ENCODE data around the gene CYP2E1. TPM values are rescaled to one million over a fixed set of nuclear protein-coding genes. Genes with fewer than 3 reads are reported as not detected.
"Not testable (repeated sequence)": the region's sequence is repeated elsewhere in the genome, so short reads cannot be mapped to it uniquely, and the experiment has no call there.

The CYP2E1 gene
- total RNA-seq, result not detected

DNA sequence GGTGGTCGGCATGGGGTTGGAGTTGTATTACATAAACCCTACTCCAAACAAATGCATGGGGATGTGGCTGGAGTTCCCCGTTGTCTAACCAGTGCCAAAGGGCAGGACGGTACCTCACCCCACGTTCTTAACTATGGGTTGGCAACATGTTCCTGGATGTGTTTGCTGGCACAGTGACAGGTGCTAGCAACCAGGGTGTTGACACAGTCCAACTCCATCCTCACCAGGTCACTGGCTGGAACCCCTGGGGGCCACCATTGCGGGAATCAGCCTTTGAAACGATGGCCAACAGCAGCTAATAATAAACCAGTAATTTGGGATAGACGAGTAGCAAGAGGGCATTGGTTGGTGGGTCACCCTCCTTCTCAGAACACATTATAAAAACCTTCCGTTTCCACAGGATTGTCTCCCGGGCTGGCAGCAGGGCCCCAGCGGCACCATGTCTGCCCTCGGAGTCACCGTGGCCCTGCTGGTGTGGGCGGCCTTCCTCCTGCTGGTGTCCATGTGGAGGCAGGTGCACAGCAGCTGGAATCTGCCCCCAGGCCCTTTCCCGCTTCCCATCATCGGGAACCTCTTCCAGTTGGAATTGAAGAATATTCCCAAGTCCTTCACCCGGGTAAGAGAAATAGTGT, at the start of gene CYP2E1:
TSS of gene CYP2E1 (plus strand) at position 407 of the 632 bp plus-strand sequence. CDS start at position 440, 33 bp downstream.
- peaks cover 14% of the 10 kb centered on the region for H3K4me1 Mint-ChIP-seq
- H3K36me3 Mint-ChIP-seq, result no peaks in the 10 kb centered on the region
- H3K27me3 Mint-ChIP-seq, result peaks cover 75% of the 10 kb centered on the region
- peak within 1 kb of the TSS; percentile 10 for H3K4me3 Mint-ChIP-seq
- DNase-seq, result no peak
- no peak within 1 kb of the TSS for H3K27ac Mint-ChIP-seq
- H3K9me3 Mint-ChIP-seq, result peaks cover 10% of the 10 kb centered on the region

DNA sequence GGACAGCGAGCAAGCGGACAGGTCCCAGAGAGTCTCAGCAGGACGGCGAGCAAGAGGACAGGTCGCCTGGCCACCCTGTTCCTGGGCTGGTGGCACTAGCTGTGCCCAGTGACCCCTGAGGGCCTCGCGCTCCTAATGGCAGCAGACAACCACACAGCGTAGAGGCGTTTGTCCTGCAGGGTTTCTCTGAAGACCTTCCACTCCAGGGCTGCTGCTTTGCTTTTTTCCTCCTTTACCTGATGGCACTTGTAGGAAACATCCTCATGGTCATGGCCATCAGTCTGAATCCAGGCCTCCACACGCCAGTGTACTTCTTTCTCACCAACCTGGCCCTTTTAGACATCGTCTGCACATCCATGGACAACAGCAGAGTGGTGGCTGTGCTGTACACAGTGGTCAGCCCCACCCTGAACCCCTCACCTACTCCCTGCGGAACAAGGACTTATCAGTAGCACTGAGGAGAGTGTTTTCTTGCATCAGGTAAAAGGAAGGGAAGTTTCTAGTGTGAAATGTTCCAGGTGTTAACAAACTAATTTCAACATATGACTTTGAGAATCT, 46.0 kb upstream of the CYP2E1 start:
- no peak overlapping the region for H3K4me3 Mint-ChIP-seq
- peaks cover 6% of the 10 kb centered on the region for H3K36me3 Mint-ChIP-seq

DNA sequence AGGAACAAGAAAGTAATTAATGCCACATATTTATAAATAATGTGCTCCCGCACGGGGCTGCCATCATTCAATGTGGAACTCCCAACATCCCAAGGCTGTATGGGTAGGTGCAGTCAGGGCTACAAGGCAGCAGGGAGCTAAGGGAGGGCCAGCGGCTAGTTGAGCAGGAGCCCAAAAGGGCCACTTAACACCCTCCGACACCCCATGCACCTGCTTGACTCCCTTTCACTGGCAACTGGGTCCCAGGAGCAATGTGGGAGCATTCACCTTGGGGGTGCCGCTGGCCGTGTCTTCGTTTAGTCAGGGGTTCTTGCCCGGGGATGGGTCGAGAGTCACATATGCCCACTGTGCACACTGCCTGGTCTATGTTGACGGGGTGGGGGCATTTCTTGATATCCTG, 45.5 kb upstream of the CYP2E1 start:
- Mint-ChIP-seq H3K27me3 (no peaks in the 10 kb centered on the region), H3K4me3 (no peak overlapping the region), H3K4me1 (no peaks in the 10 kb centered on the region), H3K9me3 (peaks cover 28% of the 10 kb centered on the region), H3K36me3 (peaks cover 11% of the 10 kb centered on the region), H3K27ac (no peak overlapping the region)
- DNase-seq, result no peak

More for the DNA sequence above, 46.0 kb upstream of the CYP2E1 start:
- DNase-seq, result no peak
- H3K4me1 Mint-ChIP-seq, result no peaks in the 10 kb centered on the region
- no peaks in the 10 kb centered on the region for H3K27me3 Mint-ChIP-seq
- no peak overlapping the region for H3K27ac Mint-ChIP-seq
- H3K9me3 Mint-ChIP-seq, result peaks cover 25% of the 10 kb centered on the region

DNA sequence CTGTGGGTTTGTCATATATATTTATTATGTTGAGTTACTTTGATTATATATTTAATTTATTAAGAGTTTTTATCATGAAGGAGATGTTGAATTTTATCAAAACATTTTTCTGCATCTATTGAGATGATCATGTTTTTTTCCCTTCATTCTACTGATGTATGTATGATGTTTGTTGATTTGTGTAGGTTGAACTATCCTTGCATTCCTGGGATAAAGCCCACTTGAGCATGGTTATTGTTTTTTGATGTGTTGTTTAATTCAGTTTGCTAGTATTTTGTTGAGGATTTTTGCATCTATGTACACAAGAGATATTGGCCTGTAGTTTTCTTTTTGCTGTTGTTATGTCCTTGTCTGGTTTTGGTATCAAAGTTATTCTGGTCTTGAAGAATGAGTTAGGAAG, 42.3 kb upstream of the CYP2E1 start:
- no peak overlapping the region for H3K4me3 Mint-ChIP-seq
- DNase-seq, result no peak
- H3K36me3 Mint-ChIP-seq, result peaks cover 15% of the 10 kb centered on the region
- peaks cover under 1% of the 10 kb centered on the region for H3K4me1 Mint-ChIP-seq
- peaks cover 40% of the 10 kb centered on the region for H3K9me3 Mint-ChIP-seq
- no peaks in the 10 kb centered on the region for H3K27me3 Mint-ChIP-seq
- H3K27ac Mint-ChIP-seq, result no peak overlapping the region

DNA sequence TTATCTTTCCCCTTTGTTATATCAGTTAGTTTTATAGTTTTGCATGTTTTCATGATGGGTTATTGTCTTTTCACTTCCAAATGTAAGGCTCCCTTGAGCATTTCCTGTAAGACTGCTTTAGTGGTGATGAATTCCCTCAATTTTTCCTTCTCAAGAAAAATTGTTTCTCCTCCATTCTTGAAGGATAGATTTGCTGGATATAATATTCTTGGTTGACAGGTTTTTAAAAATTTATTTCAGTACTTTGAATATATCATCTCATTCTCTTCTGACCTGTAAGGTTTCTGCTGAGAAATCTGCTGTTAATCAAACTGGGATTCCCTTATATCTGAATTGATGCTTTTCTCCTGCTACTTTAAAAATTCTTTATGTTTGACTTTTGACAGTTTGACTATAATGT, 40.1 kb upstream of the CYP2E1 start:
- peaks cover 20% of the 10 kb centered on the region for H3K36me3 Mint-ChIP-seq
- peaks cover 9% of the 10 kb centered on the region for H3K4me1 Mint-ChIP-seq
- no peak overlapping the region for H3K27ac Mint-ChIP-seq
- no peak for DNase-seq
- H3K9me3 Mint-ChIP-seq, result peaks cover 44% of the 10 kb centered on the region
- H3K4me3 Mint-ChIP-seq, result no peak overlapping the region
- no peaks in the 10 kb centered on the region for H3K27me3 Mint-ChIP-seq

DNA sequence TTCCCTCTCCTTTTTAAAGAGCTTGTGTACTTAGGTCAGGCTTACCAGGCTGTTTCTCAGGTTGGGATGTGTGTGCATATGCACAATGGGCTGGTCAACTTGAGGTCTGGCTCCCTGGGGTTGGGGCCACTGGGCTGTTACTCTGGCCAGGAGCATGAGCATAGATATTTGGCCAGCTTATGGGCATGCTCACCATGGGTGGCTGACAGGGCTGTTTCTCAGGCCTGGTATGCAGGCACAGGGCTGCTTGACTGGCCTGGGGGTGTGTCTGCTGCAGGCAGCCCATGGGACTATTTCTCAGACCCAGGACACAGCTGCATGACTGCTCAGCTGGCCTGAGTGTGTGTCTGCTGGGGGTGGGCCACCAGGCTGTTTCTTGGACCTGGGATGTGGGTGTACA, 38.8 kb upstream of the CYP2E1 start:
- H3K9me3 Mint-ChIP-seq, result peaks cover 38% of the 10 kb centered on the region
- H3K4me1 Mint-ChIP-seq, result peaks cover 9% of the 10 kb centered on the region
- H3K4me3 Mint-ChIP-seq, result no peak overlapping the region

DNA sequence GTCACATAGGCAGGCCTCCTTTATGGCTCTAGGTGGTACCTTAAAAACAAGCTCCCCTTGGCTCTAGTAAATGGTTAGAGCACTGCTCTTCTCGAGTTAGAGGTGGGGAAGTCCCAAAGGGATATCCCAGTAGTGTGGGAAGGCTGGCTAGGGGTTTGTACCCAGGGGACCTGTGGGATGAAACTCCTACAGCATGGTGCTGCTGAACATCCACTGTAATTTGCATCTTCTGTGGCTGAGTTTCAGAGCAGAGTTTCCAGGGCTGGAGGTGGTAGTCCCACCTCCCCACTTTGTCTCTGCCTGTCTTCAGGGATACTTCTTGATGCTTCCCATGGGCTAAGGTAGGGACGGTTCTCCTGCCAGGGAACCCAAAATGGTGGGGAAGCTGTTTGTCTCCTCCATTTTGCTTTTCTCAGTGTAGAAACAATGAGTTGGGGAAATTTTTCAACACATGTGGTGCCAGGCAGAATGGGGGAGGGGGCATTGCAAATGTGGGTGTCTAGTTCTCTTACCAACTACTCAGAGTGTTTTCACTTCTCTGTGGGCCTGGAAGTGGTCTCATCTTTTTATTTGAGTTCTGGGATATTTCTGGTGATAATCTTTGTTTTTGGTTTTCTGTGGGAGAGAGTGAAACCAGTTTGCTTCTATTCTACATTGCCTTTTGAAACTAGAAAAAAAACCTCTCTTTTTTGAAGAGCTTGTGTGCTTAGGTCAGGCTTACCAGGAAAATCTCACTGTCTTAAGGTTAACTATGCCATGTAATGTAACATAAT, 37.2 kb upstream of the CYP2E1 start:
- Mint-ChIP-seq H3K27me3 (no peaks in the 10 kb centered on the region), H3K27ac (peak overlapping the region; percentile 20), H3K4me3 (no peak overlapping the region), H3K9me3 (peaks cover 29% of the 10 kb centered on the region), H3K36me3 (peaks cover 20% of the 10 kb centered on the region), H3K4me1 (peaks cover 9% of the 10 kb centered on the region)
- DNase-seq, result no peak

More for the DNA sequence above, 38.8 kb upstream of the CYP2E1 start:
- no peak for DNase-seq
- H3K36me3 Mint-ChIP-seq, result peaks cover 20% of the 10 kb centered on the region
- no peaks in the 10 kb centered on the region for H3K27me3 Mint-ChIP-seq
- H3K27ac Mint-ChIP-seq, result no peak overlapping the region

DNA sequence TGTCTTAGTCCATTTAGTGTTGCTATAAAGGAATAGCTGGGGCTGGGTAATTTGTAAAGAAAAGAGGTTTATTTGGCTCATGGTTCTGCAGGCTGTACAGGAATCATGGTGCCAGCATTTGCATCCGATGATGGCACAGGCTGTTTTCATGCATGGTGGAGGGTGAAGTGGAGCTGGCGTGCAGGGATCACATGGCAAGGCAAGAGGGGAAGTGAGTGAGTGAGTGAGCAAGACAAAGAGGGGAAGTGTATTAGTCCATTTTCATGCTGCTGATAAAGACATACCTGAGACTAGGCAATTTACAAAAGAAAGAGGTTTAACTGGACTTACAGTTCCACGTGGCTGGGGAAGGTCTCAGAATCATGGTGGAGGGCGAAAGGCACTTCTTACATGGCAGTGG, 33.6 kb upstream of the CYP2E1 start:
- not testable (repeated sequence) for DNase-seq, H3K9me3 Mint-ChIP-seq, H3K4me3 Mint-ChIP-seq, H3K36me3 Mint-ChIP-seq, H3K27me3 Mint-ChIP-seq, H3K4me1 Mint-ChIP-seq, H3K27ac Mint-ChIP-seq

DNA sequence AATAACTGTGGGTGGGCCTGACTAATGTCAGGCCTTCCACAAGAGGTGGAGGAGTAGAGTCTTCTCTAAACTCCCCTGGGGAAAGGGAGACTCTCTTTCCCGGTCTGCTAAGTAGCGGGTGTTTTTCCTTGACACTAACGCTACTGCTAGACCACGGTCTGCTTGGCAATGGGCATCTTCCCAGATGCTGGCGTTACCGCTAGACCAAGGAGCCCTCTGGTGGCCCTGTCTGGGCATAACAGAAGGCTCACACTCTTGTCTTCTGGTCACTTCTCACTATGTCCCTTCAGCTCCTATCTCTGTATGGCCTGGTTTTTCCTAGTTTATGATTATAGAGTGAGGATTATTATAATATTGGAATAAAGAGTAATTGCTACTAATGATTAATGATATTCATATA, 29.8 kb upstream of the CYP2E1 start:
- not testable (repeated sequence) for H3K27me3 Mint-ChIP-seq, H3K36me3 Mint-ChIP-seq, H3K9me3 Mint-ChIP-seq, DNase-seq, H3K27ac Mint-ChIP-seq, H3K4me3 Mint-ChIP-seq, H3K4me1 Mint-ChIP-seq

DNA sequence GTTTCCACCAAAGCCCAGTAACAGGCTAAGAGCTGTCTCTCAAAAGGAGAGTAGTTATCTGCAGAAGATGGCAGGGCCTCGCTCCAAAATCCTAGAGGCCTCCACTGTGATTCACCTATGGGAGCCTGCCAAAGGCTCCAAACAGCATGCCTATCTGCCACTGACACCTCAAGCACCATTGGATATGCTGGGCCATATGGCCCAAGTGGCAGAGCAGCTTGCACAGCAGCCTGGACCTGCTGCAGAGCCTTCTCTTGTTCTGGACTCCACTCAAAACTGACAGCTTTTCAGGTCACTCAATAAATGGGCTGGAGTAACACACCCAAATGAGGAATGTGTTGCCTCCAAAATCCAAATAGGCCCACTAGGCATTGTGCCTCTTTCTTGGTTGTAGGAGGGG, 28.0 kb upstream of the CYP2E1 start:
- H3K27me3 Mint-ChIP-seq, H3K36me3 Mint-ChIP-seq, DNase-seq, H3K4me1 Mint-ChIP-seq, H3K9me3 Mint-ChIP-seq, H3K4me3 Mint-ChIP-seq, H3K27ac Mint-ChIP-seq: not testable (repeated sequence)

DNA sequence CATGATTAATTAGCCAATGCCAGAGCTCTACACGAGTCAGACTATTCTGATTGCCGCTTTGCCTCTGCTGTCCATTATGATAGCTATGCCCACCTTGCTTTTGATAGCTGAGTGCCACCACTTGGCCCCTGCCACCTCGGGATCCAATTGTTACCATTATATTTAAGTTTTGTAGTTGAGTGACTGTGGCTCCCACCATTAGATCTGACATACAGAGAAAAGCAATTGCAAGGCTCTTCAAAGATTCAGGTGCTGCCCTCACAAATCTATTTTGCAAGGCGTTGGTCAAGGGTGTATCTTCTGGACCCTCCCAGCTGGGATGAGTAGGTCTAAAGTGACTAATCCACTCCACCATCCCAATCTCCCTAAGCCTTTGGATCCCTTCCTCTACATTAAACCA, 26.3 kb upstream of the CYP2E1 start:
- H3K4me1 Mint-ChIP-seq, H3K27me3 Mint-ChIP-seq, H3K27ac Mint-ChIP-seq, H3K4me3 Mint-ChIP-seq, DNase-seq, H3K36me3 Mint-ChIP-seq, H3K9me3 Mint-ChIP-seq: not testable (repeated sequence)

DNA sequence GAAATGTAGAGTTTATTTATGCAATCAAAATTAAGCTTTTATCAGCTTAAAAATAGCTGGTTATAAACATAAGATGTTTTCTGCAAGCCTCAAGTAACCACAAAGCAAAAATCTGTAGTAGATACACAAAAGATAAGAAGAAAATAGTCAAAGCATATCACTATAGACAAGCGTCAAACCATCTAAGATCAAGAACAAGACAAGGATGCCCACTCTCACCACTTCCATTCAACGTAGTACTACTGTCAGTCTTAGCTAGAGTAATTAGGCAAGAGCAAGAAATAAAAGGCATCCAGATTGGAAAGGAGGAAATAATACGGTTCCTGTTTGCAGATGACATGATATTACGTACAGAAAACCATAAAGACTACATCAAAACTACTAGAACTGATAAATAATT, 17.5 kb upstream of the CYP2E1 start:
- no peak overlapping the region for H3K4me3 Mint-ChIP-seq
- H3K36me3 Mint-ChIP-seq, result peaks cover 6% of the 10 kb centered on the region
- no peaks in the 10 kb centered on the region for H3K4me1 Mint-ChIP-seq
- H3K27me3 Mint-ChIP-seq, result peaks cover 13% of the 10 kb centered on the region
- H3K9me3 Mint-ChIP-seq, result peaks cover 6% of the 10 kb centered on the region
- no peak for DNase-seq
- no peak overlapping the region for H3K27ac Mint-ChIP-seq

DNA sequence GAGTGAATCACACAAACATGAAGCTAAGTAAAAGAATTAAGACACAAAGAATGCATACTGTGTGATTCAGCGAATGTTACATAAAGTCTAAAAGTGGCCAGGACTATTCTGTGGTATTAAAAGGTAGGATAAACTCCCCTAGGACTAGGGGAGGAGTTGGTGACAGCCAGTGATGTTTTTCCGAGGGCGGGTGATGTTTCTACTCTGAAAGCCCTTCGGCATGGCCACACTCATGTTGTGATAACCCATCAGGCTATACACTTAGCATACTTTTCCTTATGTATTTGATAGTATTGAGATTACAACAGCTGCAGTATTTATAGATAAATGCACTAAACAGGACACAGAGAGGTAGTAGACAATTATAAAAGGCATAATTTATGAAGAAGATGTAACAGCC, 15.8 kb upstream of the CYP2E1 start:
- peaks cover 1% of the 10 kb centered on the region for H3K36me3 Mint-ChIP-seq
- no peaks in the 10 kb centered on the region for H3K4me1 Mint-ChIP-seq
- H3K9me3 Mint-ChIP-seq, result peaks cover 6% of the 10 kb centered on the region
- H3K27me3 Mint-ChIP-seq, result peaks cover 13% of the 10 kb centered on the region
- no peak for DNase-seq
- no peak overlapping the region for H3K4me3 Mint-ChIP-seq
- H3K27ac Mint-ChIP-seq, result no peak overlapping the region

DNA sequence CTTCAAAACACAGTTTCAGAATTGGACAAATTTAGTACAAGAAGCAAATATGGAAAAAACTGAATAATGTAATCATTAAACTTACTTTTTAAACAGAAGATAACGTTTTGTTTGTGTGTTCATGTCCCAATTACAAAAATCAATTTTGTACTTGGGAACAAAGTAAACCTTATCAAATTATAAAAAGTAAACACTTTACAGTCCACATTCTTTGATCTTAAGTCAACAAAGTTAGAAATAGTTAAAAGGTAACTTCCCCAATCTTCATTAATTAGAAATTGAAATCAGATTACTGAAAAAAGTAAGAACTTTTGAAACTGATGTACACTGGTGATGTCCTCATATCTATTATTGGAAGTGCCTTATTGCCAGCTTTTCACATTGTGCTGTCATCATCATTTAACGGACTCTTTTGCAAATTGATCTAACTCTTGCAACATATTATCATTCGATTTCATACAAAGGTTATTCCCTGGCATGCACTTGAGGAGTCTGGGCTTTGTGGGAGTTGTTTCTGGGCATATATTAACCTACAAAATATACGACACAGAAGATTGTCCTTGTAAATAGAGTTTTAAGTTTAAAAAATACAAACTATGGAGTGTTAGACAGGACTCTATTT, 15.1 kb upstream of the CYP2E1 start:
- peaks cover 6% of the 10 kb centered on the region for H3K9me3 Mint-ChIP-seq
- H3K27me3 Mint-ChIP-seq, result peaks cover 13% of the 10 kb centered on the region
- H3K27ac Mint-ChIP-seq, result no peak overlapping the region
- no peak overlapping the region for H3K4me3 Mint-ChIP-seq
- no peaks in the 10 kb centered on the region for H3K4me1 Mint-ChIP-seq
- peaks cover 1% of the 10 kb centered on the region for H3K36me3 Mint-ChIP-seq
- DNase-seq, result no peak

DNA sequence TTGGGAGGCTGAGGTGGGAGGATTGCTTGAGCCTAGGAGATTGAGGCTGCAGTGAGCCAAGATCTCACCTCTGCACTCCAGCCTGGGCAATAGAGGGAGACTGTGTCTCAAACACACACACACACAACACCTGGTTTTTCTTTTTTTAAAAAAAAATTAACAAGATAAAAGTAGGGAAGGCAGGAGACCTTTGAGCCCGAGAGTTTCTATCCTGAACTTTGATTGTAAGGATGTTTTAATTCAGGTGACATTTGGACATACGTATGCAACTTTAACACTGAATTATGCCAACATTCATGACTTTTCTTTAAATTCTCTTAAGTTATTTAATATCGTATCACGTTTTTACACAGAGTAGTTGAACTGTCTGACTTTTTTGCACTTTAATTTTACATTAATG, 11.7 kb upstream of the CYP2E1 start:
- Mint-ChIP-seq H3K9me3 (no peaks in the 10 kb centered on the region), H3K4me1 (peaks cover 5% of the 10 kb centered on the region), H3K4me3 (no peak overlapping the region), H3K27me3 (peaks cover 10% of the 10 kb centered on the region), H3K27ac (no peak overlapping the region), H3K36me3 (no peaks in the 10 kb centered on the region)
- no peak for DNase-seq
